Nucleus accumbens (tissue), 56 donors: ENCODE results near the gene SLC35C1.

ENCODE experiments used
- DNase-seq, 56 donors: peaks; one replicate each; lab custom pipeline; 2025; lab: John Stamatoyannopoulos, UW

The SLC35C1 gene

GRCh38 chr11:45860764-45861510 lies 56.0 kb downstream of the SLC35C1 start:
- DNase-seq: peak in 4 of 56 donors; percentile 10 to 38 (median 24)
